HAP-1 (cell line): ENCODE results near the gene IL13.
"Not testable (repeated sequence)": the region's sequence is repeated elsewhere in the genome, so short reads cannot be mapped to it uniquely, and the experiment has no call there.

ENCODE experiments used
- DNase-seq, 2 experiments: peaks; one replicate each; pipeline ENCODE4 v3.0.0-alpha.2; 2016 to 2020; ENCODE audit warnings: low spot score in 2 of 2
- H3K27me3 ChIP-seq: fragments of 250-450 bp; sonication (Bioruptor Pico); 2 replicates; pipeline ENCODE4 v1.5.1; 2020; ENCODE audit warnings: low read depth, mild to moderate bottlenecking, moderate library complexity
- H3K36me3 ChIP-seq: fragments of 250-450 bp; sonication (Bioruptor Pico); replicated peaks from 2 replicates; pipeline ENCODE4 v1.5.1; 2020; ENCODE audit warnings: mild to moderate bottlenecking
- H3K4me1 ChIP-seq: fragments of 250-450 bp; sonication (Bioruptor Pico); 2 replicates; pipeline ENCODE4 v1.5.1; 2020; ENCODE audit warnings: mild to moderate bottlenecking
- H3K4me3 ChIP-seq: fragments of 250-450 bp; sonication (Bioruptor Pico); 2 replicates; pipeline ENCODE4 v1.5.1; 2020; ENCODE audit warnings: mild to moderate bottlenecking, moderate library complexity
- H3K9me3 ChIP-seq: fragments of 250-450 bp; sonication (Bioruptor Pico); 2 replicates; pipeline ENCODE4 v1.5.1; 2020; ENCODE audit warnings: mild to moderate bottlenecking, moderate library complexity
- in situ Hi-C: fragments of 300-500 bp; cut with MboI; formaldehyde crosslinking; loops from 3 replicates; pipeline ENCODE4 v1.14.3; 2020; ENCODE audit warnings: low sequenced_read_pairs, inconsistent platforms, mixed read lengths

IL13 gene

GRCh38 chr5:132680780-132681475 lies 23.0 kb downstream of the IL13 start:
- no peaks in the 10 kb centered on the region for H3K36me3 ChIP-seq
- in situ Hi-C loops, result no loop called here
- H3K27me3 ChIP-seq, result no peaks in the 10 kb centered on the region
- no peaks in the 10 kb centered on the region for H3K9me3 ChIP-seq
- H3K4me1 ChIP-seq, result no peaks in the 10 kb centered on the region
- no peak overlapping the region for H3K4me3 ChIP-seq
- no peak for DNase-seq

- Histone ChIP-seq H3K4me1 (no peaks in the 10 kb centered on the region), H3K9me3 (no peaks in the 10 kb centered on the region), H3K4me3 (no peak overlapping the region), H3K36me3 (no peaks in the 10 kb centered on the region), H3K27me3 (no peaks in the 10 kb centered on the region)
- no peak for DNase-seq
- in situ Hi-C loops, result no loop called here
These were observed 23.5 kb downstream of the IL13 start for GRCh38 chr5:132681476-132681831.

DNA sequence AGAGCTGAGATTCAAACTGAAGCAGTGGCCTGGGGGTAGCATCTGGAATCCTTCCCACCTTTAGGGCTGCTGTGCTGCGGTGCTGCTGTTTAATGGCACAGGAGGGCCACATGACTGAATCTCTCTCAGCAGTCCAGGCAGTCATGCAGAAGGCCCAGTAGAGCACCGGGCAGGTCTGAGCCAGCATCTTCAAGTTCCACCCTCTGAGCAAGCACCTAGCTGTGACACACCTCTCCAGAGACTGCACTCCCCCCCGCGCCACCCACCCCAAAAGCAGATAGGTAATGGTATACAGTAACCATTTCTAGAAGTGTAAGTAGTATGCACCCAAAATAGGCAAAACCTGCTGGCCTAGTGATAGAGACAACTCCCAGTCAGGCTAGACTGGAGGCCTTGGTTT lies 24.0 kb downstream of the IL13 start:
- in situ Hi-C loops, result no loop called here
- no peak for DNase-seq
- H3K27me3 ChIP-seq, result no peaks in the 10 kb centered on the region
- H3K36me3 ChIP-seq, result no peaks in the 10 kb centered on the region
- no peaks in the 10 kb centered on the region for H3K9me3 ChIP-seq
- H3K4me3 ChIP-seq, result no peak overlapping the region
- no peaks in the 10 kb centered on the region for H3K4me1 ChIP-seq

DNA sequence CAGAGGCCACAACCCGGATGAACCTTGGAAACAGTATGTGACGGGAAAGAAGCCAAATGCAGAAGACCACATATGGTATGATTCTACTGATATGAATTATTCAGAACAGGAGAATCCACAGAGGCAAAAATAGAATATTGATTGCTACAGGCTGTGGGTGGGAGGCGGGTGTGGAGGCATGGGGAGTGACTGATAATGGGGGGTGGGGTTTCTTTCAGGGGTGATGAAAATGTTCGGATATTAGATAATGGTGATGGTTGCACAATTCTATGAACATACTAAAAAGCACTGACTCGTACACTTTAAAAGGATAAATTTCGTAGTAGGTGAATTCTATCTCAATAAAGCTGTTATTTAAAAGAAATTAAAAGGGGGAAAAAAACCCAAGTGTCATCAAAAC lies 26.5 kb downstream of the IL13 start:
- no peaks in the 10 kb centered on the region for H3K9me3 ChIP-seq
- no peak for DNase-seq
- H3K4me1 ChIP-seq, result no peaks in the 10 kb centered on the region
- no peaks in the 10 kb centered on the region for H3K27me3 ChIP-seq
- no peaks in the 10 kb centered on the region for H3K36me3 ChIP-seq
- in situ Hi-C loops, result no loop called here
- no peak overlapping the region for H3K4me3 ChIP-seq

DNA sequence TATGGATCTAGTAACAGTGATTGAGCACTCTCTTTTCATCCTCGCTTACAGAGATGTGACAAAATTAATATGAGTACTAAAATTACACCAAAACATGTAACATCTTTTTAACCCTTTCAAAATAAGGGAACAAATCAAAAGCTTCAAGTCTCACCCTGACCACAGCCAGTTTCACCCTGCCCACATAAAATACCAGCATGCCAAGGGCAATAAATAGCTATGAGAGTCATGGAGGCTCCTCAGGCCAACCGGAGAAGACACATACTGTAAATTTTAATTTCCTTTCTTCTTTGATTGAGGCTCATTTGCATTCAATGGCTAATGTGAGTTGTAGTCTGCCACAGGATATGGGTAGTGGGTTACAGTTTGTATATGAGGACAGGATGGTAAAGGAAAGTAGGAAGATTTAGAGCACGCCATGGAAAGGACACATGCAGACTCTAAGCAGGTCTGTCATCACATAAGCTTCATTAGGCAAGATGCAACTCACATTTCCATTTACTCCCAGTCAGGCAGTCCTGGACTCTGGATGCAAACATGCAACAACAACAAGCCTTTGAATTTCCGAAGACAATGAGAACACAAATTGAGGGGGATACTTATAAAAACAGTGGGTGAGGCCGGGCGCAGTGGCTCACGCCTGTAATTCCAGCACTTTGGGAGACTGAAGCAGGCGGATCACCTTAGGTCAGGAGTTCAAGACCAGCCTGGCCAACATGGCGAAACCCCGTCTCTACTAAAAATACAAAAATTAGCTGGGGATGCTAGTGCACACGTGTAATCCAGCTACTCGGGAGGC lies 27.1 kb downstream of the IL13 start:
- in situ Hi-C loops, result no loop called here

GRCh38 chr5:132686193-132686592 lies 28.2 kb downstream of the IL13 start:
- Histone ChIP-seq H3K9me3 (no peaks in the 10 kb centered on the region), H3K27me3 (no peaks in the 10 kb centered on the region), H3K36me3 (no peaks in the 10 kb centered on the region), H3K4me3 (no peak overlapping the region), H3K4me1 (no peaks in the 10 kb centered on the region)
- no peak for DNase-seq
- in situ Hi-C loops, result no loop called here

More for the DNA sequence above, 27.1 kb downstream of the IL13 start:
- Histone ChIP-seq H3K36me3 (no peaks in the 10 kb centered on the region), H3K4me1 (no peaks in the 10 kb centered on the region), H3K4me3 (no peak overlapping the region), H3K9me3 (no peaks in the 10 kb centered on the region), H3K27me3 (no peaks in the 10 kb centered on the region)
- DNase-seq, result no peak

DNA sequence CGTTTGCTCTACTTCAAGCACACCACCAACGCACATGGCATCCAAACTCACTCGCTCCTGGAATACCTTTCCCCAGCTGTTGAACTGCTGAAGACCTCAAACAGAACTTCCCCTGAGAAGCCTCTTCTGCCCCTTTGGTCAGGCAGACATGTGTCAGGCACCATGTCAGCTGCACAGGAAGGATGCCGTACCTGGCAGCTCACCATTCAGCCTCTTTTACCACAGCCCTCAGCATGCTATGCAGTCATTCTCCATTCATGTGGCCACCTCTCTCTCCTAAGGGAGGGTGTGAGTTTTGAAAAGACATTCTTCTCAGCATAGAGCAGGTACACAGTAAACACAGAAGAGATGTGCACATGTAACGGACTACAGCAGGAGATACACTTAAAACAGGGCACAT lies 30.0 kb downstream of the IL13 start:
- in situ Hi-C loops, result no loop called here
- H3K4me3 ChIP-seq, result no peak overlapping the region
- no peaks in the 10 kb centered on the region for H3K36me3 ChIP-seq
- no peaks in the 10 kb centered on the region for H3K9me3 ChIP-seq
- H3K27me3 ChIP-seq, result no peaks in the 10 kb centered on the region
- no peak for DNase-seq
- no peaks in the 10 kb centered on the region for H3K4me1 ChIP-seq

DNA sequence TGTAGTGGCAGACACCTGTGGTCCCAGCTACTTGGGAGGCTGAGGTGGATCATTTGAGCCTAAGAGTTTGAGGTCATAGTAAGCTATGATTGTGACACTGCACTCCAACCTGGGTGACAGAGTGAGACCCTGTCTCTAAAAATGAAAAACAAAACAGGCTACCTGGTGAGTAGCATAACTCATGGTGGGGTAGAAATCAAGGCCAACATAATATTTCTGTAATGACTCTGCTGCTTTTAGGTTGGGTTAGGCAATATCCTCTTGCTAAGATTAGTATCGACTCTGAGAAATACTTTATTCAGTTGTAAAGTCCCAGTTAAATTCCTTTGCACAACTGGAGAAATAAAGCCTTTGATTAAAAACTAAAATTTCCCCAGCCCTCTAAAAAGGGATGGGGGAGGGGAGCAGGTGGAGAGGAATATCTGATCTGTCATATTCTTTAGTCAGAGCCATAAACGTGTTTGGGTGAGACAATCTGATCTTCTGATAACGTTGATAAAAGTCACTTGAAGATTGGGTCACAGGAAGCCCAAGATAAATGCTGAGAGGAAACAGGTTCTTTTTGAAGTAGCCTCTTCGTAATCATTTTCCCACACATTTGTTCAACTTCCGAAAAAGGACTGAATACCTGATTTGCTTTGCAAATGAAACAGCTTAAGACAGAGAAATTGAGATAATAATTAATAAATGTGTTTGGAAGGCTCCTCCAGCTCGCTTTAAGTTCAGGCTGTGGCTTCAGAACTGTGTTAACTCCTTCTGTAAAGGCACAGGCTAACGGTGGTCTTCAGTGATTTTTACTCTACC lies 30.8 kb downstream of the IL13 start:
- H3K4me1 ChIP-seq, result no peaks in the 10 kb centered on the region
- no peak for DNase-seq
- no peaks in the 10 kb centered on the region for H3K36me3 ChIP-seq
- H3K27me3 ChIP-seq, result no peaks in the 10 kb centered on the region
- in situ Hi-C loops, result no loop called here
- H3K4me3 ChIP-seq, result no peak overlapping the region
- no peaks in the 10 kb centered on the region for H3K9me3 ChIP-seq

GRCh38 chr5:132689513-132689912 lies 31.5 kb downstream of the IL13 start:
- in situ Hi-C loops, result no loop called here
- Histone ChIP-seq H3K27me3 (no peaks in the 10 kb centered on the region), H3K4me3 (no peak overlapping the region), H3K4me1 (no peaks in the 10 kb centered on the region), H3K36me3 (no peaks in the 10 kb centered on the region), H3K9me3 (no peaks in the 10 kb centered on the region)
- DNase-seq, result no peak

GRCh38 chr5:132690156-132690555 lies 32.2 kb downstream of the IL13 start:
- no peaks in the 10 kb centered on the region for H3K36me3 ChIP-seq
- in situ Hi-C loops, result no loop called here
- no peaks in the 10 kb centered on the region for H3K9me3 ChIP-seq
- no peak for DNase-seq
- H3K4me1 ChIP-seq, result no peaks in the 10 kb centered on the region
- H3K27me3 ChIP-seq, result no peaks in the 10 kb centered on the region
- no peak overlapping the region for H3K4me3 ChIP-seq

DNA sequence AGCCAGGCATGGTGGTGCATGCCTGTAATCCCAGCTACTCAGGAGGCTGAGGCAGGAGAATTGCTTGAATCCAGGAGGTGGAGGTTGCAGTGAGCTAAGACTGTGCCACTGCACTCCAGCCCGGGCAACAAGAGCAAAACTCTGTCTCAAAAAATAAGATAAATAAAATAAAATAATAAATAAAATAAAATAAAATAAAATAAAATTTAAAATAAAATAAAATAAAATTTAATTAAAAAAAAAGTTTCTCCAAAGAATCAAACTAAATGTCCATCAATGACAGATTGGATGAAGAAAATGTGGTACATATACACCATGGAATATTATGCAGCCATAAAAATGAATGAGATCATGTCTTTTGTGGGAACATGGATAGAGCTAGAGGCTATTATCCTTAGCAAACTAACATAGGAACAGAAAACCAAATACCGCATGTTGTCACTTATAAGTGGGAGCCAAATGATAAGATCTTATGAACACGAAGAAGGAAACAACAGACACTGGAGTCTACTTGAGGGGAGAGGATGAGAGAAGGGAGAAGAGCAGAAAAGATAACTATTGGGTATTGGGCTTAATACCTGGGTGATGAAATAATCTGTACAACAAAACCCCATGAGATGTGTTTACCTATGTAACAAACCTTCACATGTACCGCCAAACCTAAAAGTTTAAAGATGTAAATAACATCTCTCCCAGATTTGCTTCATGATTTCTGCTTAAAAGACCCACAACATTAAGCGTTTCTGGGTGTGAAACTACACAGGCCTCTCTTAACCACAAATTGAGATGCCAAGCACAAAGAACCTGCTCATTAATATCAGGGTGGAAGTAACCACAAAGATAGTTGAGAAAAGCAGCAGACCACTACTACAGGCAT lies 34.0 kb downstream of the IL13 start:
- H3K4me3 ChIP-seq, in situ Hi-C loops, H3K27me3 ChIP-seq, H3K36me3 ChIP-seq, H3K9me3 ChIP-seq, H3K4me1 ChIP-seq, DNase-seq: not testable (repeated sequence)

DNA sequence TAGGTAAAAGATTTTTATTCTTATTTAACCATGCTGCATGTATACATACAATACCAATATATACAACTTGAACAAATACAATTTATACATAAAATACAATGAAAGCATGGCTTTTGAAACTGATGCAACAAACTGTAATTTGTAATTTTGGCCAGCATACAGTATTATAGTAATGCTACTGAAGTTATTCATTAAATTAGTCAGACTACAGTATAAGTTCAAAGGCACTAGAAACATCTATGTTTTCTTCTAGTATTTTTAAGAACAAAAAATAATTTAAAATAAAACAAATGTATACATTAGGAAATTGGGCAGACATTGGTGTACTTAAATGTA lies 34.6 kb downstream of the IL13 start:
- in situ Hi-C loops, result no loop called here
- no peak for DNase-seq
- H3K27me3 ChIP-seq, result no peaks in the 10 kb centered on the region
- no peak overlapping the region for H3K4me3 ChIP-seq
- no peaks in the 10 kb centered on the region for H3K36me3 ChIP-seq
- H3K4me1 ChIP-seq, result no peaks in the 10 kb centered on the region
- H3K9me3 ChIP-seq, result no peaks in the 10 kb centered on the region

GRCh38 chr5:132695956-132696355 lies 38.0 kb downstream of the IL13 start:
- H3K4me1 ChIP-seq, result no peaks in the 10 kb centered on the region
- H3K9me3 ChIP-seq, result no peaks in the 10 kb centered on the region
- no peak overlapping the region for H3K4me3 ChIP-seq
- DNase-seq, result no peak
- no peaks in the 10 kb centered on the region for H3K36me3 ChIP-seq
- in situ Hi-C loops, result no loop called here
- H3K27me3 ChIP-seq, result no peaks in the 10 kb centered on the region
